Panc1 (cell line): Measurements from ENCODE around the gene LTB. TPM values are rescaled to one million over a fixed set of nuclear protein-coding genes. Genes with fewer than 3 reads are reported as not detected.

Source experiments
- ATAC-seq: fragments of 200-7000 bp; cut with Tn5 transposase; 2 replicates; pipeline ENCODE4 v1.9.1; 2020; ENCODE audit warnings: mild to moderate bottlenecking, moderate library complexity
- BruUV-seq: library from RNA; stranded (reverse); fragments of 400-500 nt; replicated peaks from 2 replicates; lab custom pipeline; 2021; lab: Mats Ljungman, UMichigan
- CTCF ChIA-PET: fragments of 300-600 bp; sonication (Branson Sonifier 250); formaldehyde crosslinking; loops from one replicate; lab custom pipeline; 2022; ENCODE audit warnings: antibody characterized with exemption; lab: Charles Lee
- POLR2A ChIA-PET: fragments of 300-600 bp; sonication (Branson Sonifier 250); formaldehyde crosslinking; loops from one replicate; lab custom pipeline; 2022; ENCODE audit warnings: antibody characterized with exemption; lab: Charles Lee
- DNase-seq: peaks from one replicate; pipeline ENCODE4 v3.0.0-alpha.2; 2010; ENCODE audit warnings: low read depth, low spot score
- H3K27ac ChIP-seq: 2 replicates; pipeline ENCODE4 v1.5.1; 2011; ENCODE audit warnings: mild to moderate bottlenecking, low read length, inconsistent platforms
- H3K27me3 ChIP-seq: fragments of 200-500 bp; sonication (Bioruptor generic); 2 replicates; pipeline ENCODE4 v1.6.0; 2014; ENCODE audit warnings: low read length, inconsistent platforms; ENCODE audit not compliant: control insufficient read depth, insufficient read depth
- H3K36me3 ChIP-seq: fragments of 200-500 bp; sonication (Bioruptor generic); 2 replicates; pipeline ENCODE4 v1.5.1; 2014; ENCODE audit warnings: inconsistent platforms, mild to moderate bottlenecking, low read length, moderate library complexity; ENCODE audit not compliant: control insufficient read depth, insufficient read depth
- H3K4me1 ChIP-seq: 2 replicates; pipeline ENCODE4 v1.5.1; 2011; ENCODE audit warnings: inconsistent platforms, mild to moderate bottlenecking, low read length, moderate library complexity; ENCODE audit not compliant: control insufficient read depth, insufficient read depth
- H3K4me3 ChIP-seq, 2 experiments: 2 replicates each; pipeline ENCODE4 v1.5.1; 2011 to 2012; ENCODE audit warnings: low read depth in 2 of 2, low read length in 2 of 2, mild to moderate bottlenecking in 2 of 2, inconsistent platforms in 1 of 2, moderate library complexity in 1 of 2
- H3K9me3 ChIP-seq: fragments of 200-500 bp; sonication (Bioruptor generic); 2 replicates; pipeline ENCODE4 v1.5.1; 2014; ENCODE audit warnings: low read depth, mild to moderate bottlenecking, inconsistent platforms, low read length, moderate library complexity; ENCODE audit not compliant: control insufficient read depth, insufficient read depth
- POLR2AphosphoS5 ChIP-seq: IDR thresholded peaks from 2 replicates; pipeline ENCODE4 v1.6.1; 2012; ENCODE audit warnings: mild to moderate bottlenecking, low read depth, low read length, moderate library complexity
- SIN3A ChIP-seq: IDR thresholded peaks from 2 replicates; pipeline ENCODE4 v1.6.1; 2012; ENCODE audit warnings: low read depth, mild to moderate bottlenecking, low read length, moderate library complexity, borderline replicate concordance; ENCODE audit not compliant: insufficient read depth
- TCF7L2 ChIP-seq: IDR thresholded peaks from 2 replicates; pipeline ENCODE4 v1.6.1; 2011; ENCODE audit warnings: mild to moderate bottlenecking, low read depth, low read length, inconsistent platforms
- in situ Hi-C: cut with HindIII; loops from 2 replicates; pipeline ENCODE4 v1.10.0; 2016; ENCODE audit warnings: low sequenced_read_pairs, low pct_unique_long_range_greater_than_20kb
- intact Hi-C: fragments of 100-400 bp; cut with micrococcal nuclease; formaldehyde crosslinking; loops from one replicate; pipeline ENCODE4 v1.10.0; 2022; ENCODE audit not compliant: unreplicated experiment
- total RNA-seq: library from RNA; stranded (reverse); gene quantifications from one replicate; pipeline ENCODE4 v1.2.1, GENCODE V29; 2021; ENCODE audit not compliant: unreplicated experiment
- TF ChIP-seq, protein P1 (sequence below), 2 experiments: IDR thresholded peaks; 2 replicates each; pipeline ENCODE4 v1.6.1; 2011 to 2012; ENCODE audit warnings: low read depth in 2 of 2, control low read depth in 1 of 2, low read length in 1 of 2, mild to moderate bottlenecking in 1 of 2, moderate library complexity in 1 of 2; ENCODE audit not compliant: insufficient read depth in 1 of 2
- TF ChIP-seq, protein P2 (sequence below): fragments of 450-650 bp; IDR thresholded peaks from 2 replicates; pipeline ENCODE4 v1.5.1; 2017; ENCODE audit warnings: mild to moderate bottlenecking

The LTB gene
- total RNA-seq, 1 experiment from 2014 or later, result 3.7 TPM

DNA sequence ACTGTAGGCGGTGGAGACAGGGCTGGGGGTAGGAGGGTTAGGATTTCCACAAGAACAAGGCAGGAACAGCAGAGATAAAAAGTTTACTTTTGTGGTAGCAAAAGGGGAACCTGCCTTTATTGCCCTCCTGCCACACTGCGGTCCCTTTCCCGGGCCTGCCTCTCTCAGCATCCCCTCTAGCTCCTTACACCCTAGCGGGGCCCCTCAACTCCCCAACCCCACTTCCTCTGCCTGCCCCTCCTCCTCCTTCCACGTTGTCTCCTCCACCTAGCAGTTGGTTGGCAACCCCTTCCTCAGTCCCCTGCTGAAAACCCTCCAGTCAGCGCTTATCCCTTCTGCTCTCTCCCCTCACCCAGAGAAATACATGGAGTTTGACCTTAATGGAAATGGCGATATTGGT is 33.5 kb upstream of the LTB start:
- BruUV-seq, result no TSS peak
- no peak for ATAC-seq
- in situ Hi-C loops, result no loop called here

DNA sequence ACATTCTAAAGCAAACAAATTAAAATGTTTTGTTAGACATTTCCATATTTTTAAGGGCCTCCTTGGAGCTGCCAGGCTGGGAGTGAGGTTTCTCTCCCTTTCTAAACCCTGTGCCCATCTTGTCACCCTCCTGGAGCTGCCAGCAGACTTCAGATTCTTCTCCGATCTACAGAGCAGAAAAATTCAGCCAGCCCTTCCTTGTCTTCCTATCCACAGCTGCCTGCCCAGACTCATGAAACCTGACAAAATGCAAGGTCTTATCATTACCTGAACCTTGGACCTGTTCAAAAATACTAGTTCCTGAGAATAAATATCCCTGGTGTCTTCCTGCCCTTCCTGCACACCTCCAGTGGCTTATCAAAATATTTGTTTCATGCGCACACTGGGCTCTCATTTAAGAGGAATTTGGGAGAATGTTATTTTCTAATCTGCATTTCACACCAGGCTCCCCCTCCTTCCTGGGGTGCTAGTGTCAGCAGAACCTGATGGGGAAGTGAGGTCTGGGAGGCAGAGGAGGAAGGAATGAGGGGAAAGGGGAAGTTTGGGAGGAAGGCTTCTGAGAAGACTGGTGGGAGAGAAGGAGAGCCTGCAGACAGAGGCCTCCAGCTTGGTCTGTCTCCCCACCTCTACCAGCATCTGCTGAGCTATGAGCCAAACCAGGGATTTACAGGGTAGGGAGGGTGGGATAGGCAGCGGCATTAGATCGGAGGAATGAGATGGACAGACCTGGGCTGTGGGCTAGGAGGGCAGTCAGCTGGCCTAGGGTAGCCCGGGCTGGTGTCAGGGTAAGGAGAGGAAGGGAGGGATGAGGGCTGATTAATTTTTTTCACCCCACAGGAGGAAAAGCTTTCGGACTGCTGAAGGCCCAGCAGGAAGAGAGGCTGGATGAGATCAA is 32.7 kb upstream of the LTB start, which contains the start of gene AIF1:
Gene AIF1, plus strand, starts transcription at position 551 of the 895 bp plus-strand sequence. Its CDS starts 96 bp downstream, at position 647.
- 0 out of 2 replicates have a peak, but pooled peaks cover 3% of the 10 kb centered on the region for H3K4me1 ChIP-seq
- no TSS peak for BruUV-seq
- CTCF ChIA-PET, result interaction anchor here (0.6 kb wide), 1 partner anchor 173 kb away, joined by 3 read pairs; no protein-coding TSS in a partner anchor
- POLR2A ChIA-PET, result no interaction called here
- in situ Hi-C loops, result no loop called here
- no peak for DNase-seq
- no peaks in the 10 kb centered on the region for H3K27me3 ChIP-seq
- H3K36me3 ChIP-seq, result no peaks in the 10 kb centered on the region
- intact Hi-C loops, result no loop called here
- TF ChIP-seq SIN3A, result no peak
- TF ChIP-seq POLR2AphosphoS5, result no peak
- TF ChIP-seq, protein P1, sequence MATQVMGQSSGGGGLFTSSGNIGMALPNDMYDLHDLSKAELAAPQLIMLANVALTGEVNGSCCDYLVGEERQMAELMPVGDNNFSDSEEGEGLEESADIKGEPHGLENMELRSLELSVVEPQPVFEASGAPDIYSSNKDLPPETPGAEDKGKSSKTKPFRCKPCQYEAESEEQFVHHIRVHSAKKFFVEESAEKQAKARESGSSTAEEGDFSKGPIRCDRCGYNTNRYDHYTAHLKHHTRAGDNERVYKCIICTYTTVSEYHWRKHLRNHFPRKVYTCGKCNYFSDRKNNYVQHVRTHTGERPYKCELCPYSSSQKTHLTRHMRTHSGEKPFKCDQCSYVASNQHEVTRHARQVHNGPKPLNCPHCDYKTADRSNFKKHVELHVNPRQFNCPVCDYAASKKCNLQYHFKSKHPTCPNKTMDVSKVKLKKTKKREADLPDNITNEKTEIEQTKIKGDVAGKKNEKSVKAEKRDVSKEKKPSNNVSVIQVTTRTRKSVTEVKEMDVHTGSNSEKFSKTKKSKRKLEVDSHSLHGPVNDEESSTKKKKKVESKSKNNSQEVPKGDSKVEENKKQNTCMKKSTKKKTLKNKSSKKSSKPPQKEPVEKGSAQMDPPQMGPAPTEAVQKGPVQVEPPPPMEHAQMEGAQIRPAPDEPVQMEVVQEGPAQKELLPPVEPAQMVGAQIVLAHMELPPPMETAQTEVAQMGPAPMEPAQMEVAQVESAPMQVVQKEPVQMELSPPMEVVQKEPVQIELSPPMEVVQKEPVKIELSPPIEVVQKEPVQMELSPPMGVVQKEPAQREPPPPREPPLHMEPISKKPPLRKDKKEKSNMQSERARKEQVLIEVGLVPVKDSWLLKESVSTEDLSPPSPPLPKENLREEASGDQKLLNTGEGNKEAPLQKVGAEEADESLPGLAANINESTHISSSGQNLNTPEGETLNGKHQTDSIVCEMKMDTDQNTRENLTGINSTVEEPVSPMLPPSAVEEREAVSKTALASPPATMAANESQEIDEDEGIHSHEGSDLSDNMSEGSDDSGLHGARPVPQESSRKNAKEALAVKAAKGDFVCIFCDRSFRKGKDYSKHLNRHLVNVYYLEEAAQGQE (IDR thresholded peaks at IDR 0.05; ENCODE audit: insufficient read depth in 1 of 2, low read depth in 2 of 2, low read length in 1 of 2), result no peak
- no peak for TF ChIP-seq TCF7L2
- TF ChIP-seq, protein P2, sequence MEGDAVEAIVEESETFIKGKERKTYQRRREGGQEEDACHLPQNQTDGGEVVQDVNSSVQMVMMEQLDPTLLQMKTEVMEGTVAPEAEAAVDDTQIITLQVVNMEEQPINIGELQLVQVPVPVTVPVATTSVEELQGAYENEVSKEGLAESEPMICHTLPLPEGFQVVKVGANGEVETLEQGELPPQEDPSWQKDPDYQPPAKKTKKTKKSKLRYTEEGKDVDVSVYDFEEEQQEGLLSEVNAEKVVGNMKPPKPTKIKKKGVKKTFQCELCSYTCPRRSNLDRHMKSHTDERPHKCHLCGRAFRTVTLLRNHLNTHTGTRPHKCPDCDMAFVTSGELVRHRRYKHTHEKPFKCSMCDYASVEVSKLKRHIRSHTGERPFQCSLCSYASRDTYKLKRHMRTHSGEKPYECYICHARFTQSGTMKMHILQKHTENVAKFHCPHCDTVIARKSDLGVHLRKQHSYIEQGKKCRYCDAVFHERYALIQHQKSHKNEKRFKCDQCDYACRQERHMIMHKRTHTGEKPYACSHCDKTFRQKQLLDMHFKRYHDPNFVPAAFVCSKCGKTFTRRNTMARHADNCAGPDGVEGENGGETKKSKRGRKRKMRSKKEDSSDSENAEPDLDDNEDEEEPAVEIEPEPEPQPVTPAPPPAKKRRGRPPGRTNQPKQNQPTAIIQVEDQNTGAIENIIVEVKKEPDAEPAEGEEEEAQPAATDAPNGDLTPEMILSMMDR, result no peak
- no peak within 1 kb of the TSS for H3K27ac ChIP-seq
- no peak for ATAC-seq
- H3K9me3 ChIP-seq, result no peaks in the 10 kb centered on the region
- H3K4me3 ChIP-seq, result no peak within 1 kb of the TSS

More for the DNA sequence above, 33.5 kb upstream of the LTB start:
- ChIA-PET CTCF (no interaction called here), POLR2A (no interaction called here)
- no peak overlapping the region for H3K27ac ChIP-seq
- DNase-seq, result no peak
- H3K9me3 ChIP-seq, result no peaks in the 10 kb centered on the region
- intact Hi-C loops, result no loop called here
- H3K27me3 ChIP-seq, result no peaks in the 10 kb centered on the region
- H3K4me1 ChIP-seq, result 0 out of 2 replicates have a peak, but pooled peaks cover 3% of the 10 kb centered on the region
- TF ChIP-seq SIN3A (no peak), TCF7L2 (no peak), POLR2AphosphoS5 (no peak)
- TF ChIP-seq, protein P1 (IDR thresholded peaks at IDR 0.05; ENCODE audit: insufficient read depth in 1 of 2, low read depth in 2 of 2, low read length in 1 of 2), result no peak
- TF ChIP-seq, protein P2, result no peak
- no peaks in the 10 kb centered on the region for H3K36me3 ChIP-seq
- H3K4me3 ChIP-seq, result no peak overlapping the region
